Colon (tissue), 2 donors: Measurements from ENCODE around the gene DNM2.
A peak's percentile ranks its signal among the peaks of the same experiment; 100 is the strongest.
"Not testable (repeated sequence)": the region's sequence is repeated elsewhere in the genome, so short reads cannot be mapped to it uniquely, and the experiment has no call there.

Experiments
- FAIRE-seq: peaks from 2 replicates; lab custom pipeline; 2012; peaks lifted over from hg19 to GRCh38; lab: Jason Lieb, UNC
- donor health status: control.
- donor health status: control.

DNM2 gene

DNA sequence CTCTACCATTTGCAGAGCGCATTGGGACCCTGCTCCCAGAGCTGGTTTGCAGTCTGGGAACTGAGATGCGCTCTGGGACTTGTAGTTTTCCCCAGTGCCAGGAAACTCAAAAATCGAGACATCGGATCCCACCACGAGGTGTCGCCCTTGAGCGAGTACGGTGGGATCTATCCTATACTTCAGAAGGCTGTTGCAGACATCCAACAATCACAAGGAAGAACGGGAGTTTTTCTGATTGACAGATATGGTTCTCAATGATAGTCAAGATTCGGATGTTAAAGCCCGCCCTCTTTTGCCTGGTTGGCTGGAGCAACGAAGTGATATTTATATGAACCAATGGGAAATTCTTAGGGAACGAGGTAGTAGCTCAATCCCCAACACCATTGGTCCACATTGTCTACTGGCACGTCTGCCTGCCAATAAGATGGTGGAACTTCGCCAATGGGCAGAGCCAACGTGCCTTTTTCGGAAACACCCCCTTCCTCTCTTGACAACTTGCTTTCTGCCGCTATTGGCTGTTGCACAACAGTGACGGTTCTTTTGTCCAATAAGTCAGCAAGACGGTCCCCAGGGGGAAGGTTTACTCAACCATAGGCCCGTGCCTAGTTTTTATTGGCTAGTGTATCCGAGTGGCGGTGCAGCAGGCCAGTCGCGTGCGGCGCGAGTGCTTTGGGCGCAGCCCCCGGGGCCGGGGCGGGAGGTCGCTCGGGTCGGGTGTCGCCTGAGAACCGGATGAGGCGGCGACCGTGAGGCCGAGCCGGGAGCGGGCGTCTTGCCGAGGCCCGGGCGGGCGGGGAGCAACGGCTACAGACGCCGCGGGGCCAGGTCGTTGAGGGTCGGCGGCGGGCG is at the start of gene DNM2:
TSS of gene DNM2 (plus strand) at position 724 of the 849 bp plus-strand sequence. CDS start 164 bp downstream, outside the sequence.
- peak; percentile 98 for FAIRE-seq

GRCh38 chr19:10669246-10669645 is 48.6 kb upstream of the DNM2 start:
- no peak for FAIRE-seq

DNA sequence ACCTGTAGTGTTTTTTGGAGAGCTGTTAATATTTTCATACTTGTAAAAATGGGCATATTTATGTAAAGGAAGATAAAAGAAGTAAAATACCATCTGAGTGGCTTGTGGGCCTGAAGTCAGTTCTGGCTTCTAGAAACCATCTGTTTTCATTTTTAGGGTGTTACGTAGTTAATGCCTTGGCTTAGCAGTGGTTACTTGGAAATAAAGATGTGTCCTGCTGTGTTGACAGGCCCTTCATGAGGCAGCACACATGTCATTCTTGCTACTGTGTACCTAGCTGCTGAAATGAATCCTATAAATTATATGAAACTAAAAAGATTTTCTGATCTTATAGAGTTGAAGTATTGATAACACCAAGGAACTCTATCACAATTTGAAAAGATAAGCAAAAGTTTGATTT is 47.7 kb upstream of the DNM2 start:
- no peak for FAIRE-seq

DNA sequence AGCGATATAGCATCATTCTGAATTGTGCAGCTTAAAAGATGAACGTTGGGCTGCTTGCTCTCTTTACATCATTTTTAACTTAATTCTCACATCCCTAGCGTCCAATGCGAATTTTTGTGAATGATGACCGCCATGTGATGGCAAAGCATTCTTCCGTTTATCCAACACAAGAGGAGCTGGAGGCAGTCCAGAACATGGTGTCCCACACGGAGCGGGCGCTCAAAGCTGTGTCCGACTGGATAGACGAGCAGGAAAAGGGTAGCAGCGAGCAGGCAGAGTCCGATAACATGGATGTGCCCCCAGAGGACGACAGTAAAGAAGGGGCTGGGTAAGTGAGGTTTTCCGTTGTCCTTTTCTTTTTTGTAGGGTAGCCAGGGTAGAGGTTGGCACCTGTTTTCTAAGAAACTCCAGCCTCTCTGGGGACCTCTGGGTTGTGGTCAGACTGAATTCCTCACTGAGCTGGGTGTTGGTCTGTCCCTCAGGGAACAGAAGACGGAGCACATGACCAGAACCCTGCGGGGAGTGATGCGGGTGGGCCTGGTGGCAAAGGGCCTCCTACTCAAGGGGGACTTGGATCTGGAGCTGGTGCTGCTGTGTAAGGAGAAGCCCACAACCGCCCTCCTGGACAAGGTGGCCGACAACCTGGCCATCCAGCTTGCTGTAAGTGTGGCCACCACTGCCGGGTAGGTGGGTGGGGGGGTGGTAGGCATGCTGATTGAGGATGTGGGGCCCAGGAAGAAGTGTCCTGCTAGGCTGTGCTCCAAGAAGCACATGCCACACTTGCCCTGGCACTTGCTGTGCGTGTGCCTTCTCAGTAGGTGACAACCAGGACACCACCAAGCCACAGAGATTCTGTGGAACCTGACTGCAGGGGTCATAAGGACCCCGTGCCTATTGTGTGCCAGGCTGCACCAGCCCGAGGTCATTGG is 46.7 kb upstream of the DNM2 start:
- no peak for FAIRE-seq

- not testable (repeated sequence) for FAIRE-seq
These were observed 46.0 kb upstream of the DNM2 start for GRCh38 chr19:10671922-10672321.

DNA sequence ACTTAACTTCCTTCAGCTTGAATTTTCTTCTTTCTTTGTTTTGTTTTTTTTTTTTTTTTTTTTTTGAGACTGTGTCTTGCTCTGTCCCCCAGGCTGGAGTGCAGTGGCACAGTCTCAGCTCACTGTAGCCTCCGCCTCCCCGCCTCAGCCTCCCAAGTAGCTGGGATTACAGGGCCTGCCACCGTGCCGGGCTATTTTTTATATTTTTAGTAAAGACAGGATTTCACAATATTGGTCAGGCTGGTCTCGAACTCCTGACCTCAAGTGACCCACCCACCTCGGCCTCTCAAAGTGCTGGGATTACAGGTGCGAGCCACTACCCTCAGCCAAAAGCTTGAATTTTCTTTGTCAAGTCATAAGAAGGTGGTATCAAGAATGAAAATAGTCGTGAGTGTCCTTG is 42.7 kb upstream of the DNM2 start:
- FAIRE-seq: not testable (repeated sequence)

GRCh38 chr19:10677751-10678150 is 40.1 kb upstream of the DNM2 start:
- no peak for FAIRE-seq

GRCh38 chr19:10678813-10679212 is 39.1 kb upstream of the DNM2 start:
- FAIRE-seq: no peak

DNA sequence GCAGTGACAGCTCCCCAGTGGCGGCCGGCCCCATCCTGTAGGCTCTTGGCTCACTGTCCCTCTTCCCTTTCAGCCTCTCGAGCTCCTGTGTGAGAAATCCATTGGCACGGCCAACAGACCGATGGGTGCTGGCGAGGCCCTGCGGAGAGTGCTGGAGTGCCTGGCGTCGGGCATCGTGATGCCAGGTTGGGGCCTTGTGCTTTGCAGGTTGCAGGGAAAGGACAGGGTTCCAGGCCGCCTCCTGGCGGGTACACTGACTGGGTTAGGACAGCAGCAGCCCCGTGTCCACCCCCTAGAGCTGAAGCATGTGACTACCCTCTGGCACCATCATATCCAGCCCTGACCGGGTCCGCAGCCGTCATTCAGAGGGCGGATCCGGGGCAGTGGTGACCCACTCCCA is 38.1 kb upstream of the DNM2 start:
- no peak for FAIRE-seq

- no peak for FAIRE-seq
These were observed 37.2 kb upstream of the DNM2 start for GRCh38 chr19:10680545-10681135.

DNA sequence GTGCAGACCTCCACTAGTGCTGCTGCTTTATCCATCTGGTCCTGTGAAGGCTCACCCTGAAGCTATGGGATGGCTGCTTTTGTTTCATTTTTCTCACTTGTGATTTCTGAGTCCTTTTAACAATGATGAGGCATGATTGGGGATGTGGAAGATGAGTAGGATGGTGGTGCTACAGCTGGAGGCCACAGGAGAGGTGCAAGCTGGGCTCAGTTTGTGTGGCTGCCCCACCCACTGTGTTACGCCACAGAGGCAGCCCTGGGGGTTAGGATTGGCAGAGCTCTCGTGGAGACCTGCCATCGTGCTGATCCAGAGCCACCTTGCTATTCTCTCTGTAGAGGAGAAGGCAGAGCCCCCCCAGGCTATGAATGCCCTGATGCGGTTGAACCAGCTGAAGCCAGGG is 36.2 kb upstream of the DNM2 start:
- FAIRE-seq: no peak

- no peak for FAIRE-seq
These were observed 35.3 kb upstream of the DNM2 start for GRCh38 chr19:10682397-10683063.

DNA sequence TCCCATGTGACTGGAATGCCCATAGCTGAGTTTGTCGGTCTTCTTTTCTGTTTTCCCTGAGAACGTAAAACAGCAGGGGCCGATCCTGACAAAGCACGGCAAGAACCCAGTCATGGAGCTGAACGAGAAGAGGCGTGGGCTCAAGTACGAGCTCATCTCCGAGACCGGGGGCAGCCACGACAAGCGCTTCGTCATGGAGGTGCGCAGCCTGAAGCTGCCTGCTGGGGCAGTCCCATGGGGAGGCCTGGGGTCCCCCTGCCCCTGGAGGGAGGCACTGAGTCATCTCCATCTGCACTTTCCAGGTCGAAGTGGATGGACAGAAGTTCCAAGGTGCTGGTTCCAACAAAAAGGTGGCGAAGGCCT is 34.8 kb upstream of the DNM2 start:
- no peak for FAIRE-seq

DNA sequence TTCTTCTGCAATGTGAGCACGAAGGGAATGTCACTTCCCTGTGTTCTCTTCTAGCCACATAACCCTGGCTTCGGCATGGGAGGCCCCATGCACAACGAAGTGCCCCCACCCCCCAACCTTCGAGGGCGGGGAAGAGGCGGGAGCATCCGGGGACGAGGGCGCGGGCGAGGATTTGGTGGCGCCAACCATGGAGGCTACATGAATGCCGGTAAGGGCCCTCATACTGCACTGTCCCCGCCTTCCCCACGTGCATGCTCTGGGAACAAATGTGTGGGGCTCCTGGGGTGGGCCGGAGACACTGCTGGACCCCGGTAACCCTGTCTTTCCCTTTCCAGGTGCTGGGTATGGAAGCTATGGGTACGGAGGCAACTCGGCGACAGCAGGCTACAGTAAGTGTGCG is 34.3 kb upstream of the DNM2 start:
- FAIRE-seq: no peak

DNA sequence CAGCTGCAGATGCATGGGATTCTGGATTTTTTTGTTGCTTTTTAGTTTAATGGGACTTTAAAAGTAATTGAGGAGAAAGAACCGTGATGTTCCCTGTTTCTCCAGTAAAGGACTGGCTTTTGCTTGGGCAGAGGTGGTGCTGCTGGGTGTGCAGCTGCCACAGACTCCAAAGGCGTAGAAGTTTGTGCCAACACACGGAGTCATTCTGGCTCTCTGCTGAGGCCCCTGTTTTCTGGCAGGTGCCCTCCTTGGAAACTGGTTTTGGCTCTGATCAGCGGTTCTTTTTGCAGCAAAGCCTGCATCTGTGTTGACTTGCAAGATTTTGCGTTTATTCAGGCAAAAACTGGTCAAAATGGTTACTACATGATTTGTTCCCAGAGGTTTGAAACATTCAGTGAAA is 32.7 kb upstream of the DNM2 start:
- no peak for FAIRE-seq

- FAIRE-seq: no peak
These were observed 31.7 kb upstream of the DNM2 start for GRCh38 chr19:10686193-10686592.

DNA sequence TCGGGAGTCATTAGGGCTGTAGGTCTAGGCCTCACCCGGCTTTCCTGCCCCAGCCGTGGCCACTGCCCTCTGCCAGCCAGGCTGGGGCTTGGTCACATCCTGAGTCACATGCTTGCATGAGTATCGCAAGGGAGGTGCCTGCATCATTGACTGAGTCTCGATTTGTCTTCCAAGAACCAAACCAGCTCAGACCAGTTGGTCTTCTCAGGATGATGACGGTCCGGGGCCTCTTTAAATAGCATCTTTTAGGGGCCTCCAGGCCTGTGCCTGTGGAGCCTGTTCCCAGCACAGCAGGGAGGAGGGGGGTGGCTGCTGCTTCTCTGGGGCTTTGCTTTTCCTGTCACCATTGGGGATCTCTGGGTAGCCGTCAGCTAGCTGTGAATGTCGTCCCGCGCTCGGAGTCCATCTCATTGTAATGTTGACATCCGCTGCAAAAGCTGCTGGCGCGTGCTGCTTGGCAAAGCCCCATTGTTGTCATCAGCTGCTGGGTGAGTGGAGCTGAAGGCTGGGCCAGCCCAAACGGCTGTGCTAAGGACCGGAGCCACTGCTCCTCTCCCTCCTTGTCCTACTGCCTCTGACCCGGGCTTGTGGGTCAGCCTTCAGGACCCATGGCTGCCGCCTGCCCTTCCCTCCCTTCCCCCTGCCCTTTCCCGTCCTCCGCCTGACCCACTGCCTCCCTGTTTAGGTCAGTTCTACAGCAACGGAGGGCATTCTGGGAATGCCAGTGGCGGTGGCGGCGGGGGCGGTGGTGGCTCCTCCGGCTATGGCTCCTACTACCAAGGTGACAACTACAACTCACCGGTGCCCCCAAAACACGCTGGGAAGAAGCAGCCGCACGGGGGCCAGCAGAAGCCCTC is 31.0 kb upstream of the DNM2 start:
- FAIRE-seq: no peak

DNA sequence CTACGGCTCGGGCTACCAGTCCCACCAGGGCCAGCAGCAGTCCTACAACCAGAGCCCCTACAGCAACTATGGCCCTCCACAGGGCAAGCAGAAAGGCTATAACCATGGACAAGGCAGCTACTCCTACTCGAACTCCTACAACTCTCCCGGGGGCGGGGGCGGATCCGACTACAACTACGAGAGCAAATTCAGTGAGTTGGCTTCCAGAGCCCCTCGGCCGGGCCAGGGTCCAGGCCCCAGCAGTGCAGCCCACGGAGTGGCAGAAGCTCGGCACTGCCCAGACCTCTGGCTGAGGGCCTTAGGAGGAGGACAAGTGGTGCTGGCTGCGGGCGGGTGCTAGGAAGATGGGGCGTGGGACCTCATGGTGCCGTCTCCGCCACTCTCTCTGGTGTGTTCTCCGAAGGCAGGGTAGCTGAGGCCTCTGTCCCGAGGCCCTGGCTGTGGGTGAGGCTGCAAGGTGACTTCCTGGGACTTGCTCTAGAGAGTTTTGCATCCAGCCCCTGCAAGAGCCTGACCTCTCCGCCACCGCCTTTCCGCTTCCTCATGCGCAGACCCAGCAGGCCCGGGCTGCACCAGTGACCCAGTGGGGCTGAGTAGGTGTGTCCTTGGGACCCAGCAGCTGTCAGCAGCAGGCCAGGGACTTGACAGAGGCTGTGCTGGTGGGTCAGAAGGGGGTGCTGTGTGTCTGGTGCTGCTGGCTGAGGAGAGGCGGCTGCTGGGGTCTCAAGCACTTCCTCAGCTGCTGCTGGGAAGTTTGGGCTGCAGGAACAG is 30.2 kb upstream of the DNM2 start:
- FAIRE-seq: no peak

DNA sequence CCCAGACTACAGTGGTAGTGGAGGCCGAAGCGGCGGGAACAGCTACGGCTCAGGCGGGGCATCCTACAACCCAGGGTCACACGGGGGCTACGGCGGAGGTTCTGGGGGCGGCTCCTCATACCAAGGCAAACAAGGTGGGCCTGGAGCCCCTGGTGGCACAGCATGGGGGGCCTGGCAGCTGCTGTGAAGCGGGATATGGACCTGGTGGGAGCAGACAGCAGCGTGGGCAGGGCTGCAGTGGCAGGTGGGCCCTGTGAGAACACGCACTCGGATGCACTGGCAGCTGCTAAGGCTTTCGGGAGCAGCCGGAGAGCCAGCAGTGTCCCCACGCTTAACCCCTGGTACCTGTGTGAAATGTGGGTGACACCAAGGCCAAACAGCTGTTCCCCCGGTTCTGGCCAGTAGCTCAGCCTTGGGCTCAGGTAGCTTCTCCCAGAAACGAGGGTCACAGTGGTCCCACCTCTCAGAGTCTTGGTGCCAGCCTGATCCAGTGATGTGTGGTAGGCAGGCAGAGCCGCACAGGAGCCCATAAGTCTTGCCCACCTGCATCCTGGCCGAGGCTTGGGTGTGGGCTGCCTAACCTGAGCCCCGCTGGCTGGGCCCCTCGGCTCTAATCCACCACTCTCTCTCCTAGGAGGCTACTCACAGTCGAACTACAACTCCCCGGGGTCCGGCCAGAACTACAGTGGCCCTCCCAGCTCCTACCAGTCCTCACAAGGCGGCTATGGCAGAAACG is 29.2 kb upstream of the DNM2 start:
- FAIRE-seq: no peak

DNA sequence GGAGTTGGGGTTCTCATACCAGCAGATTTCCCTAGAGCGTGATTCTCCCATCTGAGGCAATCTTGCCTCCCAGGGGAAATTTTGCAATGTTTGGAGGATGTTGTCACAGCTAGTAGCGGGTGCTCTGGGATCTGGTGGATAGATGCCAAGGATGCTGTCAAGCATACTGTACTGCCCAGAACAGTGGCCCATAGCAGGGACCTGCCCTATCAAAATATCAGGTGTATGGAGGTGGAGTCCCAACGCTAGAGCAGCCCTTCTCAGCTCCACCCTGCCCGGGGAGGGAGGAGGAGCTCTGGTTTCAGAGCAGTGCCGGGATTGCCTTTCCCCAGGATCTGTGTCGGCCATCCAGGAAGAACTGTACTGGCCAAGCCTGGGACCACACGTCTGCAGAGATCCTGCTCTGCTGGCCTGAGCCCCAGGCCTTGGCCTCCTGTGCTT is 27.5 kb upstream of the DNM2 start:
- no peak for FAIRE-seq
